GM23338 (cell line): ENCODE results near the gene IGFBP4. TPM values are rescaled to one million over a fixed set of nuclear protein-coding genes. Genes with fewer than 3 reads are reported as not detected.

Source experiments
- ATAC-seq: fragments of 200-7000 bp; cut with Tn5 transposase; 3 replicates; pipeline ENCODE4 v1.9.1; 2020
- DNase-seq: peaks from one replicate; pipeline ENCODE4 v3.0.0-alpha.2; 2015; ENCODE audit warnings: low spot score
- H2AFZ ChIP-seq: fragments of 200-600 bp; sonication (generic); 2 replicates; pipeline ENCODE4 v1.8.0; 2016; ENCODE audit warnings: antibody characterized with exemption, mild to moderate bottlenecking, moderate library complexity
- H3F3A ChIP-seq: fragments of 200-600 bp; sonication (generic); replicated peaks from 2 replicates; pipeline ENCODE4 v1.8.0; 2017; ENCODE audit warnings: antibody characterized with exemption, mixed run types, low read depth
- H3K27ac ChIP-seq: fragments of 200-600 bp; sonication (generic); 2 replicates; pipeline ENCODE4 v1.6.1; 2016; ENCODE audit warnings: low read depth
- H3K27me3 ChIP-seq: fragments of 200-600 bp; sonication (generic); 2 replicates; pipeline ENCODE4 v1.8.0; 2016; ENCODE audit warnings: mild to moderate bottlenecking, mixed run types, moderate library complexity; ENCODE audit not compliant: insufficient read depth
- H3K36me3 ChIP-seq: fragments of 200-600 bp; sonication (generic); 2 replicates; pipeline ENCODE4 v1.8.0; 2016; ENCODE audit warnings: mild to moderate bottlenecking; ENCODE audit not compliant: insufficient read depth
- H3K4me1 ChIP-seq: fragments of 200-600 bp; sonication (generic); 2 replicates; pipeline ENCODE4 v1.8.0; 2016; ENCODE audit warnings: mild to moderate bottlenecking, moderate library complexity; ENCODE audit not compliant: insufficient read depth
- H3K4me2 ChIP-seq: fragments of 200-600 bp; sonication (generic); 2 replicates; pipeline ENCODE4 v1.7.1; 2017; ENCODE audit warnings: mixed run types
- H3K4me3 ChIP-seq: fragments of 200-600 bp; sonication (generic); 2 replicates; pipeline ENCODE4 v1.6.1; 2016; ENCODE audit warnings: mixed run types
- H3K79me2 ChIP-seq: fragments of 200-600 bp; sonication (generic); replicated peaks from 2 replicates; pipeline ENCODE4 v1.8.0; 2017; ENCODE audit warnings: mild to moderate bottlenecking; ENCODE audit not compliant: insufficient read depth
- H3K9me2 ChIP-seq: fragments of 200-600 bp; sonication (generic); 2 replicates; pipeline ENCODE4 v1.8.0; 2017; ENCODE audit not compliant: insufficient read depth
- H4K20me1 ChIP-seq: fragments of 200-600 bp; sonication (generic); replicated peaks from 2 replicates; pipeline ENCODE4 v1.8.0; 2017; ENCODE audit warnings: mild to moderate bottlenecking; ENCODE audit not compliant: insufficient read depth
- H3K27ac Mint-ChIP-seq: 2 replicates; pipeline ENCODE4 v1.8.0; 2020; ENCODE audit warnings: inconsistent platforms, mild to moderate bottlenecking, moderate library complexity, mixed read lengths
- H3K27me3 Mint-ChIP-seq: 3 replicates; pipeline ENCODE4 v1.8.0; 2022; ENCODE audit warnings: low read depth, mild to moderate bottlenecking, moderate library complexity, mixed read lengths, inconsistent platforms; ENCODE audit not compliant: insufficient read depth, poor library complexity
- H3K36me3 Mint-ChIP-seq: 3 replicates; pipeline ENCODE4 v1.8.0; 2021; ENCODE audit warnings: low read depth, mild to moderate bottlenecking, inconsistent platforms, moderate library complexity, mixed read lengths
- H3K4me1 Mint-ChIP-seq: 3 replicates; pipeline ENCODE4 v1.8.0; 2020; ENCODE audit warnings: mild to moderate bottlenecking, inconsistent platforms, mixed read lengths
- H3K4me3 Mint-ChIP-seq: 3 replicates; pipeline ENCODE4 v1.8.0; 2021; ENCODE audit warnings: moderate library complexity, mild to moderate bottlenecking, inconsistent platforms, mixed read lengths
- H3K9me3 Mint-ChIP-seq: 3 replicates; pipeline ENCODE4 v1.8.0; 2020; ENCODE audit warnings: moderate library complexity, mild to moderate bottlenecking, inconsistent platforms, mixed read lengths
- CREB1 ChIP-seq: fragments of 250-450 bp; sonication (Bioruptor Pico); IDR thresholded peaks from 2 replicates; pipeline ENCODE4 v1.5.0; 2020; ENCODE audit warnings: low read depth, mild to moderate bottlenecking, moderate library complexity
- CTCF ChIP-seq, 2 experiments: fragments of 200-600 bp in 1 of 2; sonication (generic) in 1 of 2; conservative IDR thresholded peaks; 2 replicates each; pipeline versions ENCODE4 v1.5.1 to v1.6.1; 2016 to 2017; ENCODE audit warnings: antibody characterized with exemption in 2 of 2, low read depth in 2 of 2, mild to moderate bottlenecking in 2 of 2, moderate library complexity in 1 of 2
- ETS1 ChIP-seq: IDR thresholded peaks from 2 replicates; pipeline ENCODE4 v1.6.1; 2016; ENCODE audit warnings: antibody characterized with exemption
- JUNB ChIP-seq: IDR thresholded peaks from one replicate; pipeline ENCODE4 v1.6.1; 2016; ENCODE audit warnings: antibody characterized with exemption; ENCODE audit not compliant: unreplicated experiment
- NANOG ChIP-seq: IDR thresholded peaks from 2 replicates; pipeline ENCODE4 v1.6.1; 2016; ENCODE audit warnings: antibody characterized with exemption, borderline replicate concordance
- POLR2AphosphoS5 ChIP-seq: IDR thresholded peaks from 2 replicates; pipeline ENCODE4 v1.6.1; 2016; ENCODE audit warnings: antibody characterized with exemption, low read depth
- STAT1 ChIP-seq: IDR thresholded peaks from one replicate; pipeline ENCODE4 v1.6.1; 2016; ENCODE audit warnings: antibody characterized with exemption; ENCODE audit not compliant: unreplicated experiment
- ZNF331 ChIP-seq: fragments of 250-450 bp; sonication (Bioruptor Pico); IDR thresholded peaks from 2 replicates; pipeline ENCODE4 v1.5.0; 2020; ENCODE audit warnings: low read depth, mild to moderate bottlenecking, moderate library complexity
- polyA plus RNA-seq: library from polyadenylated mRNA; unstranded; fragments of >200 nt; fragmentation: Nextera tagmentation; extraction: Ambion mirVana; gene quantifications from 2 replicates; pipeline ENCODE4 v1.2.1, GENCODE V29; 2016
- total RNA-seq: library from RNA; depleted of rRNA; stranded (reverse); fragments of >200 nt; shearing (Covaris generic); gene quantifications from 2 replicates; pipeline ENCODE4 v1.2.3, GENCODE V29; 2014
- TF ChIP-seq, protein P1 (sequence below): IDR thresholded peaks from one replicate; pipeline ENCODE4 v1.6.1; 2018; ENCODE audit warnings: antibody characterized with exemption; ENCODE audit not compliant: unreplicated experiment
- TF ChIP-seq, protein P2 (sequence below): fragments of 250-450 bp; sonication (Bioruptor Pico); IDR thresholded peaks from 2 replicates; pipeline ENCODE4 v1.5.0; 2020; ENCODE audit warnings: mild to moderate bottlenecking, moderate library complexity

IGFBP4 gene
- total and polyA plus RNA-seq, 2 experiments from 2014 or later, result 38.7 to 78.9 TPM

DNA sequence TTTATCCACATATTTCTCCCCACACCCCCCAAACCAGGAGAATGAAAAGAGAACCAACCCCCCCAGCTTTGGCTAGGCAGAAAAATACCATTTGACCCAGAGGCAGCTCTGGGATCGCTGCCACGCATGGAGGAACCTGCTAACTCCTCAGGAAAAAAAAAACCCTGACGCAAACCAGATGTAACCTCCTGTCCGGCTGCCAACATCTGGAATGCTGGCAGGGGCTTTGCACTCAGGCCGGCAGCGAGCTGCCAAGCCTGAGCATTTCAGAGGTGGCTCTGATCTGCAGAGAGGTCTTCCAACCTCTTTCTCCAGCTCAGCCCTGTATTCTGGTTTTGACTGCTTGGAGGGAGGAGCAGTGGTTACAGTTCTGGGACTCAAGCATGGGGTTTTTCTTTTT, 8.2 kb downstream of the IGFBP4 start (continued):
- TF ChIP-seq ETS1 (no peak), POLR2AphosphoS5 (no peak), ZNF331 (CRISPR knock-in tag) (no peak), CTCF (conservative IDR thresholded peaks at IDR 0.05; ENCODE audit: low read depth in 2 of 2) (no peak), STAT1 (no peak), NANOG (no peak)

GRCh38 chr17:40452216-40452787, 9.1 kb downstream of the IGFBP4 start:
- Histone ChIP-seq H3K9me2 (no peaks in the 10 kb centered on the region), H3K4me3 (no peak overlapping the region), H3K36me3 (peaks cover 7% of the 10 kb centered on the region; the same call in 1 of the 2 replicates), H3K79me2 (peaks cover 36% of the 10 kb centered on the region), H3K4me2 (no peak overlapping the region), H3F3A (no peaks in the 10 kb centered on the region), H4K20me1 (no peaks in the 10 kb centered on the region), H3K27me3 (no peaks in the 10 kb centered on the region), H2AFZ (no peak overlapping the region), H3K27ac (no peak overlapping the region), H3K4me1 (no peaks in the 10 kb centered on the region)
- DNase-seq (no peak), ATAC-seq (no peak)
- TF ChIP-seq CREB1 (no peak), ETS1 (no peak), ZNF331 (CRISPR knock-in tag) (no peak), JUNB (no peak)
- TF ChIP-seq, protein P1, sequence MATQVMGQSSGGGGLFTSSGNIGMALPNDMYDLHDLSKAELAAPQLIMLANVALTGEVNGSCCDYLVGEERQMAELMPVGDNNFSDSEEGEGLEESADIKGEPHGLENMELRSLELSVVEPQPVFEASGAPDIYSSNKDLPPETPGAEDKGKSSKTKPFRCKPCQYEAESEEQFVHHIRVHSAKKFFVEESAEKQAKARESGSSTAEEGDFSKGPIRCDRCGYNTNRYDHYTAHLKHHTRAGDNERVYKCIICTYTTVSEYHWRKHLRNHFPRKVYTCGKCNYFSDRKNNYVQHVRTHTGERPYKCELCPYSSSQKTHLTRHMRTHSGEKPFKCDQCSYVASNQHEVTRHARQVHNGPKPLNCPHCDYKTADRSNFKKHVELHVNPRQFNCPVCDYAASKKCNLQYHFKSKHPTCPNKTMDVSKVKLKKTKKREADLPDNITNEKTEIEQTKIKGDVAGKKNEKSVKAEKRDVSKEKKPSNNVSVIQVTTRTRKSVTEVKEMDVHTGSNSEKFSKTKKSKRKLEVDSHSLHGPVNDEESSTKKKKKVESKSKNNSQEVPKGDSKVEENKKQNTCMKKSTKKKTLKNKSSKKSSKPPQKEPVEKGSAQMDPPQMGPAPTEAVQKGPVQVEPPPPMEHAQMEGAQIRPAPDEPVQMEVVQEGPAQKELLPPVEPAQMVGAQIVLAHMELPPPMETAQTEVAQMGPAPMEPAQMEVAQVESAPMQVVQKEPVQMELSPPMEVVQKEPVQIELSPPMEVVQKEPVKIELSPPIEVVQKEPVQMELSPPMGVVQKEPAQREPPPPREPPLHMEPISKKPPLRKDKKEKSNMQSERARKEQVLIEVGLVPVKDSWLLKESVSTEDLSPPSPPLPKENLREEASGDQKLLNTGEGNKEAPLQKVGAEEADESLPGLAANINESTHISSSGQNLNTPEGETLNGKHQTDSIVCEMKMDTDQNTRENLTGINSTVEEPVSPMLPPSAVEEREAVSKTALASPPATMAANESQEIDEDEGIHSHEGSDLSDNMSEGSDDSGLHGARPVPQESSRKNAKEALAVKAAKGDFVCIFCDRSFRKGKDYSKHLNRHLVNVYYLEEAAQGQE, result no peak
- TF ChIP-seq, protein P2, sequence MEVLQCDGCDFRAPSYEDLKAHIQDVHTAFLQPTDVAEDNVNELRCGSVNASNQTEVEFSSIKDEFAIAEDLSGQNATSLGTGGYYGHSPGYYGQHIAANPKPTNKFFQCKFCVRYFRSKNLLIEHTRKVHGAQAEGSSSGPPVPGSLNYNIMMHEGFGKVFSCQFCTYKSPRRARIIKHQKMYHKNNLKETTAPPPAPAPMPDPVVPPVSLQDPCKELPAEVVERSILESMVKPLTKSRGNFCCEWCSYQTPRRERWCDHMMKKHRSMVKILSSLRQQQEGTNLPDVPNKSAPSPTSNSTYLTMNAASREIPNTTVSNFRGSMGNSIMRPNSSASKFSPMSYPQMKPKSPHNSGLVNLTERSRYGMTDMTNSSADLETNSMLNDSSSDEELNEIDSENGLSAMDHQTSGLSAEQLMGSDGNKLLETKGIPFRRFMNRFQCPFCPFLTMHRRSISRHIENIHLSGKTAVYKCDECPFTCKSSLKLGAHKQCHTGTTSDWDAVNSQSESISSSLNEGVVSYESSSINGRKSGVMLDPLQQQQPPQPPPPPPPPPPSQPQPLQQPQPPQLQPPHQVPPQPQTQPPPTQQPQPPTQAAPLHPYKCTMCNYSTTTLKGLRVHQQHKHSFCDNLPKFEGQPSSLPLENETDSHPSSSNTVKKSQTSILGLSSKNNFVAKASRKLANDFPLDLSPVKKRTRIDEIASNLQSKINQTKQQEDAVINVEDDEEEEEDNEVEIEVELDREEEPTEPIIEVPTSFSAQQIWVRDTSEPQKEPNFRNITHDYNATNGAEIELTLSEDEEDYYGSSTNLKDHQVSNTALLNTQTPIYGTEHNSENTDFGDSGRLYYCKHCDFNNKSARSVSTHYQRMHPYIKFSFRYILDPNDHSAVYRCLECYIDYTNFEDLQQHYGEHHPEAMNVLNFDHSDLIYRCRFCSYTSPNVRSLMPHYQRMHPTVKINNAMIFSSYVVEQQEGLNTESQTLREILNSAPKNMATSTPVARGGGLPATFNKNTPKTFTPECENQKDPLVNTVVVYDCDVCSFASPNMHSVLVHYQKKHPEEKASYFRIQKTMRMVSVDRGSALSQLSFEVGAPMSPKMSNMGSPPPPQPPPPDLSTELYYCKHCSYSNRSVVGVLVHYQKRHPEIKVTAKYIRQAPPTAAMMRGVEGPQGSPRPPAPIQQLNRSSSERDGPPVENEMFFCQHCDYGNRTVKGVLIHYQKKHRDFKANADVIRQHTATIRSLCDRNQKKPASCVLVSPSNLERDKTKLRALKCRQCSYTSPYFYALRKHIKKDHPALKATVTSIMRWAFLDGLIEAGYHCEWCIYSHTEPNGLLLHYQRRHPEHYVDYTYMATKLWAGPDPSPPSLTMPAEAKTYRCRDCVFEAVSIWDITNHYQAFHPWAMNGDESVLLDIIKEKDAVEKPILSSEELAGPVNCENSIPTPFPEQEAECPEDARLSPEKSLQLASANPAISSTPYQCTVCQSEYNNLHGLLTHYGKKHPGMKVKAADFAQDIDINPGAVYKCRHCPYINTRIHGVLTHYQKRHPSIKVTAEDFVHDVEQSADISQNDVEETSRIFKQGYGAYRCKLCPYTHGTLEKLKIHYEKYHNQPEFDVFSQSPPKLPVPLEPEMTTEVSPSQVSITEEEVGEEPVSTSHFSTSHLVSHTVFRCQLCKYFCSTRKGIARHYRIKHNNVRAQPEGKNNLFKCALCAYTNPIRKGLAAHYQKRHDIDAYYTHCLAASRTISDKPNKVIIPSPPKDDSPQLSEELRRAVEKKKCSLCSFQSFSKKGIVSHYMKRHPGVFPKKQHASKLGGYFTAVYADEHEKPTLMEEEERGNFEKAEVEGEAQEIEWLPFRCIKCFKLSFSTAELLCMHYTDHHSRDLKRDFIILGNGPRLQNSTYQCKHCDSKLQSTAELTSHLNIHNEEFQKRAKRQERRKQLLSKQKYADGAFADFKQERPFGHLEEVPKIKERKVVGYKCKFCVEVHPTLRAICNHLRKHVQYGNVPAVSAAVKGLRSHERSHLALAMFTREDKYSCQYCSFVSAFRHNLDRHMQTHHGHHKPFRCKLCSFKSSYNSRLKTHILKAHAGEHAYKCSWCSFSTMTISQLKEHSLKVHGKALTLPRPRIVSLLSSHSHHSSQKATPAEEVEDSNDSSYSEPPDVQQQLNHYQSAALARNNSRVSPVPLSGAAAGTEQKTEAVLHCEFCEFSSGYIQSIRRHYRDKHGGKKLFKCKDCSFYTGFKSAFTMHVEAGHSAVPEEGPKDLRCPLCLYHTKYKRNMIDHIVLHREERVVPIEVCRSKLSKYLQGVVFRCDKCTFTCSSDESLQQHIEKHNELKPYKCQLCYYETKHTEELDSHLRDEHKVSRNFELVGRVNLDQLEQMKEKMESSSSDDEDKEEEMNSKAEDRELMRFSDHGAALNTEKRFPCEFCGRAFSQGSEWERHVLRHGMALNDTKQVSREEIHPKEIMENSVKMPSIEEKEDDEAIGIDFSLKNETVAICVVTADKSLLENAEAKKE (CRISPR knock-in tag), result no peak
- H3K4me3 Mint-ChIP-seq, result no peak overlapping the region
- H3K4me1 Mint-ChIP-seq, result peaks cover 18% of the 10 kb centered on the region
- no peaks in the 10 kb centered on the region for H3K9me3 Mint-ChIP-seq
- no peak overlapping the region for H3K27ac Mint-ChIP-seq
- peaks cover 12% of the 10 kb centered on the region for H3K27me3 Mint-ChIP-seq
- H3K36me3 Mint-ChIP-seq, result peaks cover 49% of the 10 kb centered on the region
